Mesenchymal stem cell (in vitro differentiated cells and primary cell): Measurements from ENCODE around the gene TRIM2.

Source experiments
- DNase-seq: peaks from one replicate; pipeline ENCODE4 v3.0.0-alpha.2; 2013
- H2AFZ ChIP-seq: one replicate; pipeline ENCODE4 v1.6.1; 2013; ENCODE audit warnings: low read depth, mild to moderate bottlenecking, control low read depth, inconsistent platforms, low read length, moderate library complexity
- H2AK5ac ChIP-seq: 2 replicates; pipeline ENCODE4 v1.6.1; 2013; ENCODE audit warnings: low read length, moderate library complexity, mild to moderate bottlenecking, inconsistent platforms; ENCODE audit not compliant: severe bottlenecking
- H2BK120ac ChIP-seq: one replicate; pipeline ENCODE4 v1.6.1; 2013; ENCODE audit warnings: low read depth, mild to moderate bottlenecking, inconsistent platforms, low read length, moderate library complexity
- H2BK12ac ChIP-seq, 2 experiments: one replicate each; pipeline ENCODE4 v1.6.1; 2013; ENCODE audit warnings: inconsistent platforms in 2 of 2, low read length in 2 of 2, mild to moderate bottlenecking in 2 of 2, moderate library complexity in 2 of 2, control low read depth in 1 of 2
- H2BK15ac ChIP-seq: one replicate; pipeline ENCODE4 v1.6.1; 2013; ENCODE audit warnings: mild to moderate bottlenecking, low read depth, inconsistent platforms; ENCODE audit not compliant: poor library complexity, severe bottlenecking
- H2BK5ac ChIP-seq: 2 replicates; pipeline ENCODE4 v1.6.1; 2013; ENCODE audit warnings: low read depth, mild to moderate bottlenecking, low read length, control low read depth, inconsistent platforms; ENCODE audit not compliant: poor library complexity, severe bottlenecking
- H3K14ac ChIP-seq, 2 experiments: one replicate each; pipeline ENCODE4 v1.6.1; 2013; ENCODE audit warnings: inconsistent platforms in 2 of 2, low read length in 2 of 2, control low read depth in 1 of 2, mild to moderate bottlenecking in 1 of 2, moderate library complexity in 1 of 2
- H3K18ac ChIP-seq, 2 experiments: one replicate each; pipeline ENCODE4 v1.6.1; 2013; ENCODE audit warnings: inconsistent platforms in 2 of 2, low read length in 2 of 2, control low read depth in 1 of 2, low read depth in 1 of 2, mild to moderate bottlenecking in 1 of 2
- H3K23ac ChIP-seq, 2 experiments: one replicate each; pipeline ENCODE4 v1.6.1; 2013; ENCODE audit warnings: inconsistent platforms in 2 of 2, low read length in 2 of 2, mild to moderate bottlenecking in 2 of 2, moderate library complexity in 2 of 2, control low read depth in 1 of 2
- H3K27ac ChIP-seq: 2 replicates; pipeline ENCODE4 v1.5.1; 2013; ENCODE audit warnings: mild to moderate bottlenecking, moderate library complexity, low read length, control low read depth, inconsistent platforms; ENCODE audit not compliant: poor library complexity, severe bottlenecking
- H3K27me3 ChIP-seq, 2 experiments: 2 replicates each; pipeline versions ENCODE4 v1.6.1 to v1.7.0; 2013; ENCODE audit warnings: low read length in 2 of 2, mild to moderate bottlenecking in 2 of 2, moderate library complexity in 2 of 2, control low read depth in 1 of 2, inconsistent platforms in 1 of 2; ENCODE audit not compliant: control insufficient read depth in 1 of 2, insufficient read depth in 1 of 2
- H3K36me3 ChIP-seq, 2 experiments: 2 replicates each; pipeline versions ENCODE4 v1.6.1 to v1.7.0; 2013; ENCODE audit warnings: low read length in 2 of 2, control low read depth in 1 of 2, inconsistent platforms in 1 of 2, low read depth in 1 of 2, mild to moderate bottlenecking in 1 of 2; ENCODE audit not compliant: insufficient read depth in 2 of 2, control insufficient read depth in 1 of 2
- H3K4ac ChIP-seq, 2 experiments: one replicate each; pipeline ENCODE4 v1.6.1; 2013; ENCODE audit warnings: inconsistent platforms in 2 of 2, low read length in 2 of 2, mild to moderate bottlenecking in 2 of 2, moderate library complexity in 2 of 2, control low read depth in 1 of 2, low read depth in 1 of 2
- H3K4me1 ChIP-seq: 2 replicates; pipeline ENCODE4 v1.6.1; 2013; ENCODE audit warnings: low read depth, low read length, control low read depth; ENCODE audit not compliant: control insufficient read depth, insufficient read depth
- H3K4me2 ChIP-seq: 2 replicates; pipeline ENCODE4 v1.6.1; 2013; ENCODE audit warnings: low read length, mild to moderate bottlenecking, inconsistent platforms; ENCODE audit not compliant: poor library complexity, severe bottlenecking
- H3K4me3 ChIP-seq, 2 experiments: 2 replicates each; pipeline versions ENCODE4 v1.5.1 to v1.7.0; 2013; ENCODE audit warnings: low read length in 2 of 2, mild to moderate bottlenecking in 2 of 2, control low read depth in 1 of 2, low read depth in 1 of 2; ENCODE audit not compliant: insufficient read depth in 1 of 2
- H3K79me1 ChIP-seq: replicated peaks from 2 replicates; pipeline ENCODE4 v1.6.1; 2013; ENCODE audit warnings: mild to moderate bottlenecking, control low read depth, low read length, inconsistent platforms; ENCODE audit not compliant: poor library complexity, severe bottlenecking
- H3K9ac ChIP-seq: 2 replicates; pipeline ENCODE4 v1.7.0; 2013; ENCODE audit warnings: mild to moderate bottlenecking, low read length, moderate library complexity
- H3K9me3 ChIP-seq: 2 replicates; pipeline ENCODE4 v1.7.0; 2013; ENCODE audit warnings: mild to moderate bottlenecking, low read length; ENCODE audit not compliant: control insufficient read depth
- H4K8ac ChIP-seq: one replicate; pipeline ENCODE4 v1.6.1; 2013; ENCODE audit warnings: inconsistent platforms, mild to moderate bottlenecking, low read length, moderate library complexity
- H4K91ac ChIP-seq: one replicate; pipeline ENCODE4 v1.6.1; 2013; ENCODE audit warnings: mild to moderate bottlenecking, low read length, inconsistent platforms
- WGBS: methylation state at CpG from one replicate; pipeline ENCODE4 v1.1.7; 2013; ENCODE audit warnings: mixed read lengths; 5-methylcytosine and 5-hydroxymethylcytosine counted together

Gene TRIM2

DNA sequence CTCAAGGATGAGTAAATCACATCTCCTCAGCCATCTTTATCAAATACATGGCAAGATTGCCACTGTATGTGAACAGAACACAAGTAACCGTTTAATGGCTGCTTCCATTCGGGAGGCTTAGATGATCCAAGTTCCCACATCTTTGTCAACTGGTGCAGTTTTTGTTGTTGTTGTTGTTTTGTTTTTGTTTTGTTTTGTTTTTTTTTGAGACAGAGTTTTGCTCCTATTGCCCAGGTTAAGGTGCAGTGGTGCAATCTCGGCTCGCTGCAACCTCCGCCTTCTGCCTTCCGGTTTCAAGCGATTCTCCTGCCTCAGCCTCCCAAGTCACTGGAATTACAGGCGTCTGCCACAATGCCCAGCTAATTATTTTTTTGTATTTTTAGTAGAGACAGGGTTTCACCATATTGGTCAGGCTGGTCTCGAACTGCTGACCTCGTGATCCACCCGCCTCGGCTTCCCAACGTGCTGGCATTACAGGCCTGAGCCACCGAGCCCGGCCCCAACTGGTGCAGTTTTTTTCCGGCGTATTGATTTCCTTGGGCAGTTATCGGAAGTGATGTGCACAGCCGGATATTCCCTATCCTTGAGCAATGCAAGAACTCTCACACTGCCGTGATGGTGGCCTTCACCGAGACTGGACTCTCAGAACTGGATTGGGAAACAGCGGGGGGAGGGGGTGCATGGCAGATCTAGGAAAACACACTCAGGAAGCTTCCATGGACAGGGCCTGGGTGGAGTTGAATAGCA, 29.2 kb upstream of the TRIM2 start:
- Histone ChIP-seq H2AFZ (no peak overlapping the region), H3K27ac (no peak overlapping the region), H2BK15ac (no peak overlapping the region), H3K4me3 (no peak overlapping the region), H2BK12ac (no peak overlapping the region), H4K91ac (no peak overlapping the region), H3K4me2 (no peak overlapping the region), H2BK5ac (no peak overlapping the region), H4K8ac (no peak overlapping the region), H3K4ac (no peak overlapping the region), H2AK5ac (no peak overlapping the region), H3K23ac (no peak overlapping the region), H3K36me3 (no peaks in the 10 kb centered on the region), H3K14ac (no peak overlapping the region), H3K27me3 (peaks cover 0 to 14% of the 10 kb centered on the region in 2 experiments), H3K18ac (no peak overlapping the region), H3K4me1 (peaks cover 2% of the 10 kb centered on the region), H2BK120ac (no peak overlapping the region), H3K9ac (no peak overlapping the region), H3K9me3 (no peaks in the 10 kb centered on the region), H3K79me1 (peaks cover 5% of the 10 kb centered on the region)
- WGBS, result 96% methylated on average over 22 of the region's 22 CpGs
- DNase-seq, result no peak

DNA sequence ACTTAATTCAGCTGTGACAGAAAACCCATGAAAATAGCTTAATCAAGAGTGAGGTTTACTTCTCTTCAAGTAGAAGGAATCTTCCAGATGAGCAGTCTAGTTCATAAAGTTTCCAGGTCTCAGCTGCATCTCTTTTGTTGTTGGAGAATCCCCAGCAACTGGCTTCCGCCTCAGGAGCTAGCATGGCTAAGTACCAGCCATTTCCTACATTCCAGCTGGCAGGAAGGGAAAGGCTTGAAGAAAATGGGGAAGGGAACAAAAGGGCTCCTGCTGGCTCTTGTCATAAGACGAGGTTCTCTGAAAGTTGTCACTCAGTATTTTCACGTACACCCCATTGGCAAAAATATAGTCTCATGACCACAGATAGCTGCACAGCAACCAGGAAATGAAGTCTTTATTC, 27.3 kb upstream of the TRIM2 start:
- 91% methylated on average over 3 of the region's 3 CpGs for WGBS
- no peak overlapping the region for H3K23ac ChIP-seq
- H3K4me2 ChIP-seq, result no peak overlapping the region
- no peak for DNase-seq
- no peak overlapping the region for H3K4ac ChIP-seq
- no peaks in the 10 kb centered on the region for H3K9me3 ChIP-seq
- H3K14ac ChIP-seq, result no peak overlapping the region
- H3K4me3 ChIP-seq, result no peak overlapping the region
- no peak overlapping the region for H3K18ac ChIP-seq
- H2AFZ ChIP-seq, result no peak overlapping the region
- H3K79me1 ChIP-seq, result peaks cover 3% of the 10 kb centered on the region
- peaks cover 0 to 3% of the 10 kb centered on the region in 2 experiments for H3K36me3 ChIP-seq
- no peak overlapping the region for H2AK5ac ChIP-seq
- no peak overlapping the region for H2BK12ac ChIP-seq
- H4K91ac ChIP-seq, result no peak overlapping the region
- H2BK5ac ChIP-seq, result no peak overlapping the region
- H2BK120ac ChIP-seq, result no peak overlapping the region
- H3K27me3 ChIP-seq, result peaks cover 0 to 3% of the 10 kb centered on the region in 2 experiments
- no peak overlapping the region for H3K27ac ChIP-seq
- H2BK15ac ChIP-seq, result no peak overlapping the region
- no peak overlapping the region for H4K8ac ChIP-seq
- H3K4me1 ChIP-seq, result peaks cover 2% of the 10 kb centered on the region
- no peak overlapping the region for H3K9ac ChIP-seq

- no peak overlapping the region for H3K4me2 ChIP-seq
- H3K9me3 ChIP-seq, result no peaks in the 10 kb centered on the region
- H2AFZ ChIP-seq, result no peak overlapping the region
- no peak overlapping the region for H4K91ac ChIP-seq
- no peak overlapping the region for H4K8ac ChIP-seq
- 92% methylated on average over 7 of the region's 7 CpGs for WGBS
- no peak overlapping the region for H3K4me3 ChIP-seq
- no peak overlapping the region for H3K14ac ChIP-seq
- H3K9ac ChIP-seq, result no peak overlapping the region
- H3K27ac ChIP-seq, result no peak overlapping the region
- no peak overlapping the region for H2AK5ac ChIP-seq
- H3K4me1 ChIP-seq, result peaks cover 2% of the 10 kb centered on the region
- no peak overlapping the region for H3K18ac ChIP-seq
- H3K36me3 ChIP-seq, result peaks cover 0 to 3% of the 10 kb centered on the region in 2 experiments
- no peak for DNase-seq
- H3K23ac ChIP-seq, result no peak overlapping the region
- H3K27me3 ChIP-seq, result peaks cover 0 to 7% of the 10 kb centered on the region in 2 experiments
- H2BK120ac ChIP-seq, result no peak overlapping the region
- no peak overlapping the region for H2BK15ac ChIP-seq
- no peak overlapping the region for H3K4ac ChIP-seq
- no peak overlapping the region for H2BK12ac ChIP-seq
- no peak overlapping the region for H2BK5ac ChIP-seq
- peaks cover 3% of the 10 kb centered on the region for H3K79me1 ChIP-seq
Measured at GRCh38 chr4:153177841-153178240, 26.4 kb upstream of the TRIM2 start.

- no peak overlapping the region for H2BK5ac ChIP-seq
Measured at GRCh38 chr4:153179100-153179499, 25.1 kb upstream of the TRIM2 start.

More at GRCh38 chr4:153179100-153179499, 25.1 kb upstream of the TRIM2 start:
- Histone ChIP-seq H2BK12ac (no peak overlapping the region), H3K4me2 (no peak overlapping the region), H2BK120ac (no peak overlapping the region), H3K27me3 (peaks cover 0 to 20% of the 10 kb centered on the region in 2 experiments), H4K8ac (no peak overlapping the region), H3K9ac (no peak overlapping the region), H4K91ac (no peak overlapping the region), H3K9me3 (no peaks in the 10 kb centered on the region), H3K4me3 (no peak overlapping the region), H3K27ac (no peak overlapping the region), H2AK5ac (no peak overlapping the region), H3K4me1 (peaks cover 4% of the 10 kb centered on the region), H3K4ac (no peak overlapping the region), H2AFZ (no peak overlapping the region), H3K14ac (no peak overlapping the region), H2BK15ac (no peak overlapping the region), H3K79me1 (peaks cover 3% of the 10 kb centered on the region), H3K23ac (no peak overlapping the region), H3K18ac (no peak overlapping the region), H3K36me3 (peaks cover 0 to 3% of the 10 kb centered on the region in 2 experiments)
- DNase-seq, result no peak
